GM18507 (cell line): Measurements from ENCODE around the gene STK24.

ENCODE experiments used
- DNase-seq: peaks from one replicate; pipeline ENCODE4 v3.0.0; 2011; ENCODE audit warnings: low read depth; ENCODE audit not compliant: insufficient read length; ENCODE audit errors: extremely low spot score
- FAIRE-seq: peaks from 2 replicates; lab custom pipeline; 2011; peaks lifted over from hg19 to GRCh38; lab: Jason Lieb, UNC

Gene STK24

DNA sequence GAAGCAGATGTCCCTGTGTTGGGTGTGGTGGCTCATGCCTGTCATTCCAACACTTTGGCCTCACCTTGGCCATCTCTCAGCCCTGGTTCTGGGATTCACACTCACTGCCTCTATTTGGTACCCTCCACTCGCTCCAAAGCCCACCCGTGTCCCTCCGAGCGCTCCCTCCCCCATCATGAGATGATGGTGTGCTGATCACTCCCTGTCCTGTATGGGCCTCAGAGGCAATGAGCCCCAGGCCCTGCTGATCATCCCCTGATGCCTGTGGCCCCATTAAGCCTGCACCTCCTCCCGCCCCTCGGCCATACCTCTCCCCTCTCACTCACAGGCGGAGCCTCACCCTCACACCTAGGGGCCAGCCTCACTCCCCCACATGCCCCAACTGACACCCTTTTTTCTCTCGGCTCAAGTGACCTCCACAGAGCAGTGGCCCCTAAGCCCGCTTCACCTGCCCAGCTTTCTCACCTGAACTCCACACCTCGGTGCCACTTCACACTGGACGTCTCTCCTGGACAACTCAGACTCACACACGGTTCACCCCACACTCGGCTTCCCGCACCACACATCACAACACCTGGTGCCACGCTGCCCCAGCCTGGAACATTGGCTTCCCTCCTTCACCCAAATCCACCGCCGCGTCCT lies 114.5 kb downstream of the STK24 start:
- FAIRE-seq, result no peak
- no peak for DNase-seq

DNA sequence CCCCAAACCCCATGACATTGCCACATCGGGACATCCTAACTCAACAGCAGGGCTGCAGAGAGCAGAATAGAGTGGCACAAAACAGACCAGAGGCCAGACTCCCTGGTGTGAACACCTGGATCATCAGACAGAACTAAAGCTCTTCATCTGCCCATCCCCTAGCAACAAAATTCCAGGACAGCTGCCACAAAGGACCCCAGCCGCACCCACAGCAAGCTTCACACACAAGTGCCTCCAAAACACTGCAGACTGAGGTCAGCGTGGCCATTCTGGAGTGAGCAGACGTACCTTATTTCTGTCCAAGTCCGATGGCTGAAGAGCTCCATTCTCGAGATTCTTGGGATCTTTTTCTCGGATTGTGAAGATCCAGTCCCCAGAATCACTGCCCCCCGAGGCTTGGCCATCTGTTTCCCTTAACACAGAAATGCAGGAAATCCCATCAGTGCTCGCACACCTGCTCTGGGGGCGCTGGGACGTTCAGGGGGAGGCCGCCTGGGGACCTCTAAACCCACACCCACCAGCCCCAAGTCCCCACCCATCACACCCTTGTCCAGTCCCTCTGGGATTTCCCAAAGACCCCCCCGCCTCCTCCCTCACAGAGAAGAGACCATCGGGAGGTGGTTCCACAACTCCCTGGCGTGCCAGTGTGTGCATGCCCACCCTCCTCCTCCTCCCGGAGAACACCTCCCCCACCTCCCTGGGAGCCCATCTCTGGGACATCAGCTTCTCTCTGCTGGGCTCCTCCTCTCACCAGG lies 115.2 kb downstream of the STK24 start:
- FAIRE-seq, result no peak
- DNase-seq, result no peak

DNA sequence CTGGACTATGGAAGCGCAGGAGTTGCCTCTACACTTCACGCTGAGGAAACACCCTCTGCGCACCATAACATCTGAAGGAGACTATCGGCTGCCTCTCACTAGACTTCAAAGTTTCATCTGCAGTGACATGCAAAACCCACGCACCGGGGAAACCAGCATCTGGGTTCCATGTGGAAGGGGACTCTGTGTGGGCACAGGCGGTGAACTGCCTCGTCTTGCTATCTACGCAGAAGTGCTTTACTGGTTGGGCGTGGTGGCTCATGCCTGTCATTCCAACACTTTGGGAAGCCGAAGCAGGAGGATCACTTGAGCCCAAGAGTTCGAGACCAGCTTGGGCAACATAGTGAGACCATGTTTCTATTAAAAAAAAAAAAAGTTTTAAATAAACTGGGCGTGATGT lies 116.4 kb downstream of the STK24 start:
- no peak for DNase-seq
- FAIRE-seq, result no peak

DNA sequence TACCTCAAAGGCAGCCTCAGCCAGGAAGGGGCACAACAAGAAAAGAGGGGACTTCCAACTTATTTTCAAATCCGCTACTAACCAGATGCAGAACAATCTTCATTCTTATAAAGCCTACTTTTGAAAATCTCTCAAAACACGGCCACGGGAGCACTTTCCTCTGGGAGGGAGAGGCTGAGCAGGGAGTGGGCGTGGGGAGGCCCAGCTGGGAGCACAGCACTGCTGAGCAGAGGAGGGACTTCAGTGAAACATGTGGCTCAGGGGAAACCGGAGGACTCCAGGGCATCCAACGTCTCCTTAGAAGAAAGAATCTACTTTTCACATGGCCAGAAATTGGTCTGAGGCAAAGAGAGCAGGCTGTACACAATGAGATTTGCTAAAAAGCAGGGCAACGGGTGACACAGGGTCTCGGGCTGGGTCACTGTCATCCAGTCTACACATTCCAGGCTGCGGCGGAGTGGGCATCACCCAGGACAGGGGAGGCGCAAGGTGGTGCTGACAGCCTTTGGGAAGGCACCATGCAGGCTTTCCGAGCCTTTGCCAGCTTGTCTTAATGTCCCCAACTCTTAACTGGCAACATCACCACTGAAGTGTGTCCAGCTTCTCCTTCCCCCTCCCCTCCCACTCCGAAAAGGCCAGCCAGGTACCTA lies 117.1 kb downstream of the STK24 start:
- FAIRE-seq, result no peak
- no peak for DNase-seq

DNA sequence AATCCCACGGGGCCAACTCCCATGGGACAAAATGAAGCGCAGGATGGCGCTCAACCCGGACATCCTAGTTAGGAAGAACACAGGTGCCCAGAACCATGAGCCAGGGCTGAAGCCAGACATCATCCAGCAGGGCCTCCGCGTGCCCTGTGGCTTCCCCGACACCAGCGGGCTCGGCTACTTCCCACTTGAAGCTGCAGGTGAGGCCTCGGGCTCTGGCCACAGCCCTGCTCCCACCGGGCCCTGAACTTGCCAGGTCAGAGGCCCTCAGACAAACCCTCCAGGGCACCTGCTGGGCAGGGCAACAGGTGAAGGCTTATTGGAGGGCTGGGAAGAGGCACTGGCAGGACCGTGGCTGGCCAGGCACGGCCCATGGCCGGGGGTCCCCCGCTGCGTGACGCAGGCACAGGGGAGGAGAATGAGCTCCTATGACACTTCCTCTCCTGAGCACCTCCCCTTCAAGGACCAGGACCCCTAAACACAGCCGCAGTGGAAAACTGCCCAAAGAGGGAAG lies 117.7 kb downstream of the STK24 start:
- DNase-seq (no peak), FAIRE-seq (no peak)

DNA sequence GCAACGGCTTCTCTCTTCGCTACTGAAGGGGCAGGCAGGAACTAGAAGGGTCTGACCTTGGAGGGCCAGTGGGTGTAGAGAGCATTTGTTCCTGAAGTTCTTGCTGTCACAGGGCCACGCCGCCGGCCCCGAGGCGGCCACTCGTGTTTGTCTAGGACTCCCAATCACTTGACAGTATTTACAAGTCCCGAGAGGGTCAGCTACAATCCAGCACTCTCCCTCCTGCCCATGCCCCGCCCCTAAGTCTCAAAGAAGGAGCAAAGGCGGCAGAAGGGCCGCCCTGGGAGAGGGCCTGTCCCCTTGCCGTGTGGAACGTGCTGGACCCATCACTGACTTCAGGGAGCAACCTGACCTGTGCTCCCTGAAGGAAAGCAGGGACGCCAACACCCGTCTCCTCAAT lies 118.5 kb downstream of the STK24 start:
- FAIRE-seq (no peak), DNase-seq (no peak)

DNA sequence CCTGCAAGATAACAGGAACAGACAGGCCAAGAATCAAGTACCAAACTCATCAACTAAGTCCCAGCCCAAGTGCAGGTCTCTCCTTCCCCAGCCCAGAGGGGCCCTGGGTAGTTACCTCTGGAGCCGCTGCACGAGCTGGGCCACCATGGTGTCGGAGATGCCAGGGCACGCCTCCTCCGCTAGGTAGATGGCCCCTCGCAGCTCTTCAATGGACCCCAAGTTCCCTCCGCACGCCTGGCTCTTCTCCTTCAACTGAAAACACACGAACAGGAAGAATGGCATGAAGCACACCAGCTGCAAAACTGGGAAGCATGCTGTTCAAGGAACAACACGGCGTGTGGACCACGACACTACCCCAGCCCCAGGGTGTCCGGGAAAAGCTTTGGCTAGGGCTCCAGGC lies 119.9 kb downstream of the STK24 start:
- FAIRE-seq, result no peak
- DNase-seq, result no peak

DNA sequence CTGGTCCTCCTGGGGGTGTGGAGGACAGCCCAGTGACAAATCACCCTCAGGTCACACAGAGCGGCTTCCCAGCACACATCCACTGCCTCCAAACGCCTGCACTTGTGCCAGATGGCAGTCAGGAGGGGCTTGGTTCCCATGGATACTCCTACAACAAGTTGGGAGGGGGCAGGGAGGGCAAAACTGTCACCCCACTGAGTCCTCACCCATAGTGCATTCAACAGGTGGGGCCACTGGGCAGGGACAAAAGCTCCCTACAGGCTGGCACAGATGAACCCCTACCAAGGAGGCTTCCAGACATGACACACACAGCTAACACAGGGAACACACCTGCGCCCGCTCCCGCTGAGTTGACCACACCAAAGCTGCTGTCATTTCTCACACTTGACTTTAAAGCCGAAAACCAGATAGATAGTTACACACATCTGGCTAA lies 120.5 kb downstream of the STK24 start:
- FAIRE-seq, result no peak
- no peak for DNase-seq

DNA sequence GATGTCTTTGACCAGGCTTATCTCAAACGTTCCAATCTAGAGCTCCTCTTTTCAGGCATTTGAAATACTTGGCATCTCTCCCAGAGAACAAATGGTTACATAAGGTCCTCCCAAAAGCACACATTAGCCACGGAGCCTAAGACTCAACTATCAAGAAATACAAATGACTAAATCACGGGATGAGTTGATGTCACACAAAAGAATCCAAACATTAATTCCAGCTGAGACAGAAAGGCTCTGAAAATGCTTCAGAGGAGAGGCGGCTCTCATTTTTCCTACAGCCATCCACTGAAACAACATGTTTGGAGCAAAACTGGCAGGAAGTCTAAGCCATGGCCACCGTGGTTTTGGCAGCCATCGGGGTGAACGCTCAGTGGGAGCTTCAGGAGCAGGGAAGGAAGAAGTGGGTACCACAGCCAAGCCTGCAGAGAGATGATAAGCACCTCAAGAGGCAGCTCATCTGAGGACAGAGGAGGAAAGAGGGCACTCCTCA lies 122.5 kb downstream of the STK24 start:
- DNase-seq (no peak), FAIRE-seq (no peak)

DNA sequence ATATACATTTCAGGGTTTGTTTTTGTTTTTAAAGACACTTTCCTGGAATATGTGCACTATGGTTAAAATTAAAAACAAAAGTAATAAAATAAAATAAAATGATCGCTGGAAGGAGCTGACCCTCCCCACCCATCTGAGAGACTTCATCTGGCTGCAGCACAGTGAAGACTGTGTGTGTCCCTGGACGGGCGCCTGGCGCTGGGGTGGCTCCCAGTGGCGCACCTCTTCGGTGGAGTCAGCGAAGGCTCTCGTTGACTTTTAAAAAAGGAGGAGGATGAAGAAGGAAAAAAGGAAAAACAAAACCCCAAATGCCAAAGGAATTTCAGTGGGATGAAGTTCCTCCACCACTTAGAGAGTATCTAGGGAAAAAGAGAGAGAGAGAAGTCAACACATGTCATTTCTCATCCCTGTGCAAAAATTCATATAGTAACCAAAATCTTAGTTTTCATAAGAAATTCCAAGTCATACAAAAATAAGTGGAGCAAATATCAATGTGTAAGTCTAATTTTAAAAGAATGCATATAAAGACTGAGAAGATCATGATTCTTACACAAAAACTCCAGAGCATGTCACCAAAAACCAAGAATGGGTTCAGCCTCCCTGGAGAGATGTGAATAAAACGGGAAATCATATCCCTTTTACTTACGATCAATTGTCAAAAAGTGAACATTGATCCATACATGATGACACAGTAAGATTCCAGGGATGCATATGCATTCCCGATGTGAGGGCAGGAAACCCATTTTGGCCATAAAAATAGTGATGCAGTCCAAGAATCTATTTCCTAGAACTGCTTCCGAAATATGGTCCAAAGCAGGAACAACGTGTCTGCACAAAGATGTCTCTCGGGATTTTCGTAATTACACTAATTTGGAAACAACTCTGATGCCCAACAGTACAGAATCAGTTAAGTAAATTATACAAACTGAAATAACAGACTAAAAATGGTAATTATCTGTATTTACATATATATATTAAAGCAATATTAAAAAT lies 123.8 kb downstream of the STK24 start:
- FAIRE-seq (no peak), DNase-seq (no peak)

DNA sequence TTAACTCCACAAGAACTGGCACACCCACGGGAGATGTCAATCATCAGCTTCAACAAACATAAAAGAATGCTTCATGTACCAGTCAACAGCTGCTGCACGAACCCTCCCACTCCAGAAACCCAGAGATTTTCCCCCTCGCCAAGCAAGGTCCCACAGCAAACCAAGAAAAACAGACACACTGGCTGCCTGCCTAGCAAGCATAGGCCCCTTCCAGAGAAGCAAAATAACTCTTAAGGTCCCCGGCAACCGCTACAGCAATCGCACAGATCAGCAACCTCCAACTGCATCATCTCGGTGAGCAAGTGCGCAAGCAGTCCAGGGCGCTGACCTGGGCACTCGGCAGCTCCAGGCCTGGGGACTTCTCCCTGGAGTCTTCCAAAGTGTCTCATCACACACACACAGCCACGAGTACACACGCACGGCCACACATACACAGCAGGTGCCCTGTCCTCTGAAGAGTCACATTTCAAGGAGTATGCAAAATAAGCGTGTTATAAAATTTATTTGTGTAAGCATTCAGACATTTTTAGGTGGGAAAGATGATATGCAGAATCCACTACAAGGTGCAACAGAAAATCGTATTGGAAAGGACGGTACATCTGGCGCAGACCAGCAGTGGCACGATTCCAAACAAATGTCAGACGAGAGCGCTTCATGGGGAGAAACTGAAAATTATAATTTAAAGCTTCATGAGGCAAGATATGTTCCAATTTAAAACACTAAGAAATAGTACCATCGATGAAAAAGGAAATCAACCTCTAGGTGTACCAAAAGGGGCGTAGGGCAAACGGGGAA lies 125.0 kb downstream of the STK24 start:
- FAIRE-seq (no peak), DNase-seq (no peak)

DNA sequence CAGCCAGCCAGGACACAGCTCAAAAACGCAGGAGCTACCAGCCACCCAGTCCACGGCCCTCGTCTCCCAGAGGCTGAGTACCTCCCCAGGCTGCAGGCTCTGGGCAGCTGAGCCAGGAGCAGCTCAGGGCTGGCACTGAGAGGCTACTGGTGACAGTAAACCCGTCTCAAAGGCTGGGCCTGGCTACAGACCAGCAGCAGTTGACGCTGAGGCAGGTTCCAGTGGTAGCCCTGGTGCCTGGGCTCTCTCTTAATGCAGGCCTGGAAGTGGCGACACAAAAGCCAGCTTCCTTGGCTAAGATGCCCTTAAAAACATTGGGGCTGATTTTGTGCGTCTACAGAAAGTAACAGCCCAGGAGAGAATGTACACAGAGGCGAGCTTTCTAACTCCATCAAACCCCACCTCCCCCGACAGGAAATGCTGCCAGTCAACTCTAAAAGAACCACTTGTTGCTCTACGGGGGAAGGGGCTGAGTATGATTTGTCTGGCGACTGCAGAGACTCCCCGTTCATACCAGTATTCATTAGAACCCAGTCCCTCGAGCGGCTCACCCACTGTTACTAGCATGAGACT lies 126.3 kb downstream of the STK24 start:
- DNase-seq (no peak), FAIRE-seq (no peak)

DNA sequence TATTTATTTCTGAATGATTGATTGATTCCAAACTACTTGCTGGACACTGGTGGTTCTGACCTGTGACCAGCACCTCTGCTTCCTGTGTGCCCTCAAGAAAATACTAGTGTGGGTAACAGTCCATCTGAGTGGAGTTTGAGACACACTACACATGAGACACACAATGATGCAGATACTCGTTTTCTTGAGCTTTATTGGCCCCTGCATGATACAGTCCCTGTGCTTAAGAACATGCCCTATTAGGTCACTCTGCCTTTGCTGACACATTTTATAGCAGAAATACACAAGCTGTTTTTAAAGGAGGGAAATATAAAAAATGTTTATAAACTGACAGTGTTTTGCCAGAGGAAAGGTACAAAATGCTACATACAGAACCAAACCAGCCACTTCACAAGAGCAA lies 126.9 kb downstream of the STK24 start:
- DNase-seq, result no peak
- FAIRE-seq, result no peak

DNA sequence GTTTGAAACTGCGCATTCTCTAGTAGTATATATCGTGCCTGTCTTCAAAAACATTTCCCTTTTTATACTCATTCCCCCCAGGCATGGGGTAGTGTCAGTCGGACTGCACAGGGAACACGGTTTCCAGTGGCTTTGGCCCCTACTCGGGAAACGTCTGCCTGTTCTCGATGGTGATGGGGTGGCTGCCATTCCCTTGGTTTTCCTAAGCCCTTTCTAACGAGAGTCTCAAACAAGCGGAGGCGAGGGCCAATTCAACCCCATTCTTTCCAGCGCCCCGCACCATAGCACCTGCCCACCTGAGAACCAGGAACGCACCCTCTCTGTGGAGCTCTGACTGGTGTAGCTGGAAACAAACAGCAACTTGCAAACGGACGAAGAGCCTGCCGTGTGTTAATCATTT lies 127.6 kb downstream of the STK24 start:
- FAIRE-seq (no peak), DNase-seq (no peak)

DNA sequence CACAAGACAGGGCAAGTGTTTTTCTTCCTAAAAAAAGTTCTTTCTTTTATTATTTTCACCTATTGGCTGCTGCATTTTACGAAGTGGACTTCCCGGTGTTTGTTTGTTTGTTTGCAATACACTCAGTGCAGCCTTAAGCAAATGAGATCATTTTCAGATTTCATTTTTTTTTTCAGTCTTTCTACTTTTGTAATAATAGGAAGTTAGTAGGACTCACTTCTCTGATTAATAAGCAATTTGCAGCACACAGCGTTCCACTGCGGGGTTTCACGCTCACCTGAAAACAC lies 128.3 kb downstream of the STK24 start:
- FAIRE-seq, result no peak
- DNase-seq, result no peak

DNA sequence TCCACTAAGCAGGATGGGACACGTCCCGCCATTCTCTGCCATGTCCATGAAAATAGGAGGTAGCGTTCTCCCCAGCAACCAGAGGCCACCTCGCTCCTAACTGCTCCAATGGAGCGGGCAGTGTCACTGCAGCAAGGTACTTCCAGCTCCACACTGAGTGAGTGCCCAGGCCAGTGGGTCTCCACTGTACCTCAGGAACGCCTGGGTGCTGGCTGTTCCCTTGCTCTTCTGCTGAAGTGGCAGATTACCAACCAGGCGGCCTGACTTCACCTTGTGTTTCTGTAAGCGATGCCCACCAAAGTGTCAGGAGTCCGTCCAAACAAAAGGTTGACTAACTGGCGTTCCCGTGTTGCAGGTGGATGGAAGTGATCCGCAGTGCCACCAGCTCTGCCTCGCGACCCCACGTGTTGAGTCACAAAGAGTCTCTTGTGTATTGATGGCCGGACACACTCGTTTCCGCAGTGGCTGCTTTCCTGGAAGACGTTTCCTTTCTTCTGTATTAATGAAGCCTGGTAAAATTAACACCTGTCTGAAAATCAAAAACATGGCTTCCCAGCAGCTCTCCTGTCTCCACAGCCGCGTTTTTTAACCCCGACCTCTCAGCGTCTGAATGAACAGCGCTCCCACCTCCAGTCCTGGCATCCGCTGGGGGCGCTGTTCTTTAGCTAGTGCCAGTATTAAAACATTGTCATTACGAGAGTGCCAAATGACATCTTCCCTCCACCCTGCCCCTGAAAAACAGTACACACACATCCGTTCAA lies 128.8 kb downstream of the STK24 start:
- DNase-seq (no peak), FAIRE-seq (no peak)

DNA sequence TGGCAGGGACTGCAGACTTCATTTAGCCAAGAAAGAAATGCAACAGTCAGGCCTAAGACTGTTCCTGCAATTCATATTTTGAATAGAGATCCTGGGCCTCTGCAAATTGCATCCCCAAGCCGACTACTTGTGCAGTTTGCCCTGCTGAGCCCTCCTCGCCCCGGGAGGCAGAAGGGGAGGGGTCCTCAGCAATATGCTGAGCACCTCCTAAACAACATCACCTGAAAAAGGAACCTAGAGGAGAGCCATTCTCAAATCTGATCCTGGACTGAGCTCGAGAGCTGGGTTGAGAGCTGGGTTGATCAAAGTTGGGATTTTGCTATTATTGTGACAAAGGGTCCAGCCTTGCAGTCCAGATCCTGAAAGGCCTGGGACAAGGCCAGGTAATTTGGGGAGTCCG lies 129.8 kb downstream of the STK24 start:
- FAIRE-seq, result no peak
- DNase-seq, result no peak

DNA sequence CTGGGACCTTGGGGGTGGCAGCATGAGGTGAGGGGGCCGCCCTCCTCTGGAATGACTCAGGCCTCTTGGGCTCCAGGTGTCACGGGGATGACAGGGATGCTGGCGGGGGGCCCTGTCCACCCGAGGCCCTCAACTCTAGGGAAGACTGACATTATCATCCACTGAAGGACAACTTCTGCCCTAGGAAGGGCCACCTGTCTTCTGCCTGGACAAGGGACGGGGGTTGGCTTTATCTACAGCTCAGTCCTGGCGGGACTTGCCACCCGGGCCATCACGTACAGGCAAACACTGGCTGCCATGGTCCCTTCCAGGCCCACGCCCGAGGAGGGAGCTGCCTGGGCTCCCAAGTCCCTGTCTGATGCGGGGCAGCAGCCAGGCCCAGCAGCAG lies 130.7 kb downstream of the STK24 start:
- FAIRE-seq, result no peak

More for the DNA sequence above, 130.7 kb downstream of the STK24 start:
- DNase-seq, result no peak
